HUDEP-2 (cell line): ENCODE results near the gene TOMM34.

Experiments
- DNase-seq, 76 experiments: peaks; one replicate each; lab custom pipeline; 2025; ENCODE audit not compliant: unreplicated experiment in 76 of 76; lab: John Stamatoyannopoulos, UW

TOMM34 gene

DNA sequence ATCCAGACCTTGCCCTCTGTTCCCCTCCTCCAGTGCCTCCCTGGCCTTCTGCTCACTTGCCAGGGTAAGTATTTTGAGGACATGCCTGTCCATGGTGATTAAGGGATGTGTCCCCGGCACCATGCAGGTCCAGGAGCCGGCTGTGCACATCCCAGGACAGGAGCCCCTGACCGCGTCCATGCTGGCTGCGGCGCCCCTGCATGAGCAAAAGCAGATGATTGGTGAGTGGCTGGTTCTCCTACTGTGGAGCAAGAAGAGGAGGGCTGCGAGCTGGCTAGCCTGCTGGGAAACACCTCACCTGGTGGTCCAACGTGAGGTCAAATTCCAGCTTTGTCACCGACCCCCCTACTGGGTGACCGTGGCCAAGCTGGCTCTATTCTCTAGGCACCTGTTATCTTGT, 23.7 kb downstream of the TOMM34 start:
- no peak for DNase-seq

DNA sequence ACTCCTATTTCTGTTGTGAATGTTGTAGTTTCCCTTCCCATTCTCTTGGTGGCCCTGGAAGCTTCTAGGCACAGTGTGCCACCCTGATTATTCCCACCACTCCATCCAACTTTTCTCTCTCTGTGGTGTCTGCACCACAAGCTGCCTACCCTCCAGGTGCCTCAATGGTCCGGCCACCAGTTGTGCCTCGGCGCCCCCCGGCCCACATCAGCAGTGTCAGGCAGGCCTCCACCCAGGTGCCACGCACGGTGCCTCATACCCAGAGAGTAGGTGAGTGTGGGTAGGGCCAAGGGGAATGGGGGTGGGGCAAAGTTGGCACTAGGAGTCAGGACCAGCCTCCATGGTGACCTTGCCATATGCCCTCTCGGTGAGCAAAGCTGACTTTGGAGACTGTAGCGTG, 27.3 kb downstream of the TOMM34 start:
- DNase-seq = no peak

DNA sequence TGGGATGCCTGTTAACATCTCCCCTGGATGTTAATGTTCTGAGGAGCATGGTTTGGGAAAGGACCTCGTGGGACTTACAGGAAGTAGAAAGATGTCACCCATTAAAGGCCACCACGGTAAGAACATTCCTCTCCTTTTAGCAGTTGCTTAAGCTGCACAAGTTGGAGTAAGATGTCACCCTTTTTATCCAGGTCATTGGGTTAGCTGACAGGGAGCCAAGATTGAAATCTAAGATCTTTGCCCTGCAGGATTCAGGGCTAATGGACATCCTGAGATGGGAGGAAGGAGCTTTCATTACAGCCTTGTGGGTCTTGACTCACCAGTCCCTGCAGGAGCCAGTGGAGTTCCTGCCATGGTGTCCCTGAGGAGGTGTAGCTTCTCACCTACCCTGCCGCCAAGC, 28.3 kb downstream of the TOMM34 start:
- DNase-seq = no peak

DNA sequence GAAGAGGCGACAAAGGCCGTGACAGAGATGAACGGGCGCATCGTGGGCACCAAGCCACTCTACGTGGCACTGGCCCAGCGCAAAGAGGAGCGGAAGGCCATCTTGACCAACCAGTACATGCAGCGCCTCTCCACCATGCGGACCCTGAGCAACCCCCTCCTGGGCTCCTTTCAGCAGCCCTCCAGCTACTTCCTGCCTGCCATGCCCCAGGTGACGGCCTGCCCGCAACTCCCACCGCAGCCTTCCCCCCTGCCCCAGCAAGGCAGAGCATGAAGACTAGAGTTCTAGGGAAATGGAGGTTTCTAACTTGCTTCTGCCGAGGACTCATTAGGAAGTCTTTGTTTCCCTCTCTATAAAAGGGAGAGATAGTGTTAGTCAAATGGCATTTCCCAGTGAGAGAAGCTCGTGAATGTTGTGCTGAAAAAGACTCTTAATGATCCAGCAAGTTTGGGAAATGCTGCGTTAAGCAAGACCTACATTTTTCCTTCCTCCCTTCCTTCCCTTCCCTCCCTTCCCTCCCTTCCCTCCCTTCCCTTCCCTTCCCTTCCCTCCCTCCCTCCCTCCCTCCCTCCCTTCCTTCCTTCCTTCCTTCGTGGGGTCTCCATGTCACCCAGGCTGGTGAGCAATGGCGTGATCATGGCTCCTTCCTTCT, 29.6 kb downstream of the TOMM34 start:
- no peak for DNase-seq

GRCh38 chr20:44928595-44928994, 31.6 kb downstream of the TOMM34 start:
- DNase-seq = no peak

- DNase-seq = peak in 58 of 76 experiments; percentile 5 to 73 (median 36)
Measured at GRCh38 chr20:44924541-44924940, 35.7 kb downstream of the TOMM34 start.

- no peak for DNase-seq
Measured at GRCh38 chr20:44921447-44921846, 38.8 kb downstream of the TOMM34 start.

GRCh38 chr20:44918761-44919160, 41.4 kb downstream of the TOMM34 start:
- no peak for DNase-seq

DNA sequence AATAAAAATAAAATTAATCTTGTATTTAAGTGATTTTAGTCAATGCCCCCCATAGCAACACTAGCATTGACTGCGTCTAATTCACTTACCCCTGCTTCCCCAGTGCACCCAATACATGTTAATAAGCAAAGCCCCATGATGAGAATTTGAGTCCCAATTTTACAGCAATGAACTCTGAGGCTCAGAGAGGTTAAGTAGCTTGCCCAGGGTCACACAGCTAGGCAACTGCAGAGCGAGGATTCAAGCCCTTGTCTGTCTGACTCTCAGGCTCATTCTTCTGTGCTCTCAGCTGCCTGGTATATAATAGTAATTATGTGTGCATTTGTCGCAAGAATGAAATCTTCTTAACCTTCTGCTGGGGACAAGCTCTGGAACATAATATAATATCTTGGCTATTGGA, 41.9 kb downstream of the TOMM34 start:
- no peak for DNase-seq

GRCh38 chr20:44917399-44917798, 42.8 kb downstream of the TOMM34 start:
- no peak for DNase-seq

DNA sequence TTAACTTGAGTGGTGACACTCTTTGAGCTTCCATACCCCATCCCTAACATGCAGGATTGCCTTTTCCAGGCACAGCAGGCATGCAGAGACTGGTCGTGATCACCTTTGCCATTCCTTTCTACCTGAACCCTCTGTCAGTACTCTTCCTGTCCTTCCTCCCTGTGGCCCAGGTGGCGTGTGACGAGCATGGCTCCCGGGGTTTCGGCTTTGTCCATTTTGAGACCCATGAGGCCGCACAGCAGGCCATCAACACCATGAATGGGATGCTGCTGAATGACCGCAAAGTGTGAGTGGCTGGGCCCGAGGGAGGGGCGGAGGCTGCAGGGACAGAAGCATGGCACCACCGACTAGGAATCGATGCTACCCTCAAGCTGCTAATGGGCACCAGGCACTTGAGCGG, 43.6 kb downstream of the TOMM34 start:
- no peak for DNase-seq

DNA sequence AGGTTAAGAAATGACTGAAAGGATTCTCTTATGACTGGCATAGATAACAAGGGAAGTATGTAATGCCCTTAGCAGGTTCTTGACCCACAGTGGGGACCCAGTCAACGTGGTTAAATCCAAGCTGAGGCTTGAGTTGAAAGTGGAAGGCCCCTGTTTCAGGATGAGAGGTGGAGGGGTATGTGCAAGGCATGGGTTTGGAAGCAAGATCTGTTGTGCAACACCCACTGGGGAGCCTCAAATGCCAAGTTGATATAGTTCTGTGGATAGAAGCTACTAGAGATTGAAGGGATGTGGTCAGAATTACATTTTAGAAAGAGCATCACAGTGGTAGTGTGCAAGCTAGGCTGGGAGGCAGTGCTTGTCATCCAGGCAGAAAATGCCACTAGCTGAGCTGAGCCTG, 45.3 kb downstream of the TOMM34 start:
- DNase-seq = no peak

- DNase-seq = no peak
Measured at GRCh38 chr20:44912189-44912588, 48.0 kb downstream of the TOMM34 start.

DNA sequence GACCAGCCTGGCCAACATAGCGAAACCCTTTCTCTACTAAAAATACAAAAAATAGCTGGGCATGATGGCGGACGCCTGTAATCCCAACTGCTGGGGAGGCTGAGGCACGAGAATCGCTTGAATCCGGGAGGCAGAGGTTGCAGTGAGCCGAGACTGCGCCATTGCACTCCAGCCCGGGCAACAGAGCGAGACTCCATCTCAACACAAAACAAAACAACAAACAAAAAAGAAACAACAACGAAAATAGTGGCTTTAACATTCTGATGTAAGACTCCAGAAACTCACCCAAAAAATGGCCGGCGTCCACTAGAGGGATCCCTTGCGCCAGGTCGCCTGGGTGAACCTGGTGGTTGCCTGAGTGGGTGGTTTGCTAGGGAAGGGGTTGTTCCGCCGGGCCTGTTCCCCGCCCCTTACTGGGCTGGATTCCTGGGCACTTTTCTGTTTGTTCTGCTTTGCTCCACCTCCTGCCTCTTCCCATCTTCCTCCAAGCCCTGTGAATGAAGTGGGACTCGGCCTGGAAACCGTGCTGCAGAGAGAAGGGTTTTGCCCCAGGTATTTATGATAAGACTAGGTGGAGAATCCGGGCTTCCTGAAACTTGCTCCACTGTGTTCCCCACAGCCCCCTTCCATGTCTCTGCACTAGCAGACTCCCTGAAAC, 48.8 kb downstream of the TOMM34 start:
- peak in 55 of 76 experiments; percentile 4 to 64 (median 40) for DNase-seq

GRCh38 chr20:44910690-44911262, 49.4 kb downstream of the TOMM34 start:
- no peak for DNase-seq

- peak in 38 of 76 experiments; percentile 3 to 57 (median 26) for DNase-seq
Measured at GRCh38 chr20:44909872-44910689, 50.1 kb downstream of the TOMM34 start, which contains the start of gene PABPC1L. Gene PABPC1L, plus strand, starts transcription at chr20:44910060. Its CDS starts 84 bp downstream, at chr20:44910144.

- no peak for DNase-seq
Measured at GRCh38 chr20:44908987-44909871, 51.0 kb downstream of the TOMM34 start.

GRCh38 chr20:44904377-44904776, 55.8 kb downstream of the TOMM34 start:
- DNase-seq = no peak

- DNase-seq = no peak
Measured at GRCh38 chr20:44901974-44902373, 58.2 kb downstream of the TOMM34 start.

DNA sequence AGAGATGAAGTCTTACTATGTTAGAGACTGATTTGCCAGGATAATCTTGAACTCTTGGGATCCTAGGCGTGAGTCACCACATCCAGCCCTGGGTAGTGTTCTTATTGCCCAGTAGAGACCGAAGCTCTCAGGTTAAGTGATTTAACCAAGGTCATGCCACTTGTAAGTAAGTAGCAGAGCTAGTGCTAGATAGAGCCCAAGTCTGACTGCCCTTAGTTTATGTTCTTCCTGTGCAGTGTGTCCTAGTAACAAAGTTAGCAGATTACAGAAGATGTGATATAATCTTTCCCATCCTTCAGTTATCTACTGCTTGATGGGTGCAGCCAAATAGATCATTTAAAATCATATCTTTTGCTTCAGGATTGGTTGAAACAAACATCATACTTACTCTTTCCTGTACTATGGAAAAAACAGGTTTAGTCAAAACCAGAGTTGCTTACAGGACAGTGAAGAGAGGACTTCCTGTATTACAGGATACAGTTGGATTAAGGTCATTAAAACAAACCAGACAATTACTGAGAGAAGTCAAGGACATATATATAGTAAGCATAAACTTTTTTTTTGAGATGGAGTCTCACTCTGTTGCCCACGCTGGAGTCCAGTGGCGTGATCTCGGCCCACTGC, 59.9 kb downstream of the TOMM34 start:
- DNase-seq = no peak
